Esophagus muscularis mucosa (tissue), 4 donors: Measurements from ENCODE around the gene ME3.

Experiments
- CTCF ChIP-seq, 3 experiments: fragments of 200-600 bp in 2 of 3; fragments of 450-650 bp in 1 of 3; sonication (generic) in 2 of 3; IDR thresholded peaks; one replicate each; pipeline ENCODE4 v1.5.1; 2017 to 2019; ENCODE audit warnings: antibody characterized with exemption in 3 of 3, mild to moderate bottlenecking in 2 of 3, moderate library complexity in 1 of 3
- EP300 ChIP-seq: sonication (generic); formaldehyde crosslinking; IDR thresholded peaks from one replicate; pipeline ENCODE4 v1.6.1; 2017; ENCODE audit warnings: antibody characterized with exemption
- POLR2A ChIP-seq: fragments of 450-650 bp; IDR thresholded peaks from one replicate; pipeline ENCODE4 v1.6.1; 2017; ENCODE audit warnings: antibody characterized with exemption, moderate library complexity, mild to moderate bottlenecking, low read depth

- TF ChIP-seq CTCF (IDR thresholded peaks at IDR 0.05) (no peak), EP300 (peak; percentile 8), POLR2A (no peak)
Observed at GRCh38 chr11:86696004-86696403, 23.6 kb upstream of the ME3 start.
